ENCODE measurements around the gene ANKRD44.

GRCh38 chr2:197092431-197092830 lies 218.1 kb downstream of the ANKRD44 start:
- no peak for TF ChIP-seq NR2C2 (CRISPR knock-in tag; IDR thresholded peaks at IDR 0.05)
- no peak for TF ChIP-seq ZBTB21 (CRISPR knock-in tag; IDR thresholded peaks at IDR 0.05; ENCODE audit: borderline replicate concordance)
- no peak for TF ChIP-seq CTCF (IDR thresholded peaks at IDR 0.05)
- no peak for TF ChIP-seq USF1 (CRISPR knock-in tag; IDR thresholded peaks at IDR 0.05)
- TF ChIP-seq MLX (CRISPR knock-in tag; IDR thresholded peaks at IDR 0.05), result no peak
- TF ChIP-seq MAX (CRISPR knock-in tag; IDR thresholded peaks at IDR 0.05), result no peak
- no peak for TF ChIP-seq IRF2 (CRISPR knock-in tag; IDR thresholded peaks at IDR 0.05; ENCODE audit: borderline replicate concordance, low read depth)
- TF ChIP-seq E2F5 (CRISPR knock-in tag; IDR thresholded peaks at IDR 0.05), result no peak
- TF ChIP-seq ZNF512 (CRISPR knock-in tag; IDR thresholded peaks at IDR 0.05; ENCODE audit: borderline replicate concordance), result no peak
- no peak for TF ChIP-seq KAT7 (CRISPR knock-in tag; IDR thresholded peaks at IDR 0.05; ENCODE audit: borderline replicate concordance)
- no peak for TF ChIP-seq ZNF423 (CRISPR knock-in tag; IDR thresholded peaks at IDR 0.05)
- TF ChIP-seq ZNF416 (CRISPR knock-in tag; IDR thresholded peaks at IDR 0.05), result no peak
